Cardiac muscle cell (in vitro differentiated cells and primary cell): ENCODE results near the gene MOGAT3. TPM values are rescaled to one million over a fixed set of nuclear protein-coding genes. Genes with fewer than 3 reads are reported as not detected.

Source experiments
- DNase-seq, 2 donors: peaks; one replicate each; pipeline versions ENCODE4 v3.0.0 to v3.0.0-alpha.2; 2010 to 2017; ENCODE audit warnings: low read depth in 1 of 2, low spot score in 1 of 2
- H3K27ac ChIP-seq: fragments of 200-600 bp; sonication (generic); 2 replicates; pipeline ENCODE4 v1.5.1; 2016
- H3K27me3 ChIP-seq: fragments of 200-600 bp; sonication (generic); 2 replicates; pipeline ENCODE4 v1.6.0; 2016; ENCODE audit warnings: control low read depth
- H3K36me3 ChIP-seq: fragments of 200-600 bp; sonication (generic); 2 replicates; pipeline ENCODE4 v1.5.1; 2016; ENCODE audit warnings: control low read depth
- H3K4me1 ChIP-seq: fragments of 200-600 bp; sonication (generic); 2 replicates; pipeline ENCODE4 v1.8.1; 2017; ENCODE audit warnings: low read depth, mild to moderate bottlenecking, mixed run types
- H3K4me3 ChIP-seq: fragments of 200-600 bp; sonication (generic); 2 replicates; pipeline ENCODE4 v1.5.1; 2016; ENCODE audit warnings: mild to moderate bottlenecking
- H3K9me3 ChIP-seq: fragments of 200-600 bp; sonication (generic); 2 replicates; pipeline ENCODE4 v1.5.1; 2017; ENCODE audit warnings: low read depth, mild to moderate bottlenecking, control low read depth
- CTCF ChIP-seq: IDR thresholded peaks from 2 replicates; pipeline ENCODE4 v1.5.1; 2012; ENCODE audit warnings: low read depth, mild to moderate bottlenecking, low read length
- polyA plus RNA-seq: library from polyadenylated mRNA; unstranded; fragments of >200 nt; fragmentation: Nextera tagmentation; extraction: Ambion mirVana; gene quantifications from 2 replicates; pipeline ENCODE4 v1.2.1, GENCODE V29; 2016
- total RNA-seq: library from RNA; depleted of rRNA; stranded (reverse); fragments of >200 nt; gene quantifications from 2 replicates; pipeline ENCODE4 v1.2.3, GENCODE V29; 2016

MOGAT3 gene
- total and polyA plus RNA-seq, 2 experiments from 2014 or later, result not detected

GRCh38 chr7:101231644-101232043 lies 30.8 kb upstream of the MOGAT3 start:
- Histone ChIP-seq H3K4me1 (peaks cover 8% of the 10 kb centered on the region), H3K36me3 (no peaks in the 10 kb centered on the region), H3K27me3 (no peaks in the 10 kb centered on the region), H3K4me3 (no peak overlapping the region), H3K27ac (no peak overlapping the region), H3K9me3 (no peaks in the 10 kb centered on the region)
- no peak for DNase-seq
- TF ChIP-seq CTCF, result no peak

- Histone ChIP-seq H3K9me3 (no peaks in the 10 kb centered on the region), H3K36me3 (peaks cover 11% of the 10 kb centered on the region), H3K4me3 (no peak overlapping the region), H3K27ac (no peak overlapping the region), H3K4me1 (no peaks in the 10 kb centered on the region), H3K27me3 (no peaks in the 10 kb centered on the region)
- TF ChIP-seq CTCF, result no peak
- DNase-seq, result no peak
Observed at GRCh38 chr7:101226721-101227120, 25.9 kb upstream of the MOGAT3 start.

- Histone ChIP-seq H3K4me1 (no peaks in the 10 kb centered on the region), H3K36me3 (peaks cover 11% of the 10 kb centered on the region), H3K27me3 (no peaks in the 10 kb centered on the region), H3K27ac (no peak overlapping the region), H3K4me3 (no peak overlapping the region), H3K9me3 (no peaks in the 10 kb centered on the region)
- DNase-seq, result no peak
- no peak for TF ChIP-seq CTCF
Observed at GRCh38 chr7:101225650-101226049, 24.8 kb upstream of the MOGAT3 start.

- peaks cover 6% of the 10 kb centered on the region for H3K4me1 ChIP-seq
- H3K9me3 ChIP-seq, result no peaks in the 10 kb centered on the region
- H3K36me3 ChIP-seq, result peaks cover 11% of the 10 kb centered on the region
- H3K27me3 ChIP-seq, result no peaks in the 10 kb centered on the region
- DNase-seq, result no peak
- no peak for TF ChIP-seq CTCF
- no peak overlapping the region for H3K27ac ChIP-seq
- H3K4me3 ChIP-seq, result no peak overlapping the region
Observed at GRCh38 chr7:101223528-101223927, 22.7 kb upstream of the MOGAT3 start.

- TF ChIP-seq CTCF, result no peak
- H3K27me3 ChIP-seq, result no peaks in the 10 kb centered on the region
- H3K36me3 ChIP-seq, result peaks cover 11% of the 10 kb centered on the region
- H3K4me3 ChIP-seq, result no peak overlapping the region
- H3K9me3 ChIP-seq, result no peaks in the 10 kb centered on the region
- no peak for DNase-seq
- H3K4me1 ChIP-seq, result peaks cover 6% of the 10 kb centered on the region
- no peak overlapping the region for H3K27ac ChIP-seq
Observed at GRCh38 chr7:101222275-101222830, 21.5 kb upstream of the MOGAT3 start.

GRCh38 chr7:101220295-101220694 lies 19.5 kb upstream of the MOGAT3 start:
- no peak overlapping the region for H3K4me3 ChIP-seq
- no peaks in the 10 kb centered on the region for H3K9me3 ChIP-seq
- H3K27ac ChIP-seq, result no peak overlapping the region
- H3K27me3 ChIP-seq, result no peaks in the 10 kb centered on the region
- H3K36me3 ChIP-seq, result peaks cover 11% of the 10 kb centered on the region
- DNase-seq, result no peak
- peaks cover 6% of the 10 kb centered on the region for H3K4me1 ChIP-seq
- no peak for TF ChIP-seq CTCF
